Measurements from ENCODE around the gene CYB5R3.

Gene CYB5R3

GRCh38 chr22:42649246-42650099 is at the start of gene CYB5R3:
TSS of gene CYB5R3 (minus strand) at chr22:42649392. CDS start at chr22:42649315, 77 bp downstream.
- DNase-seq (ENCODE audit: low spot score), result peak; percentile 98

GRCh38 chr22:42697542-42698013 is 48.4 kb upstream of the CYB5R3 start:
- peak; percentile 63 for DNase-seq (ENCODE audit: low spot score)

- DNase-seq (ENCODE audit: low spot score), result peak; percentile 7
Measured at GRCh38 chr22:42696331-42696967, 47.3 kb upstream of the CYB5R3 start.

GRCh38 chr22:42695294-42695693 is 46.1 kb upstream of the CYB5R3 start:
- DNase-seq (ENCODE audit: low spot score), result peak; percentile 9

GRCh38 chr22:42693763-42694683 is 44.8 kb upstream of the CYB5R3 start:
- DNase-seq (ENCODE audit: low spot score), result peak; percentile 4

- peak; percentile 9 for DNase-seq (ENCODE audit: low spot score)
Measured at GRCh38 chr22:42693055-42693762, 44.0 kb upstream of the CYB5R3 start.

- no peak for DNase-seq (ENCODE audit: low spot score)
Measured at GRCh38 chr22:42692239-42693054, 43.3 kb upstream of the CYB5R3 start.

GRCh38 chr22:42691440-42691839 is 42.2 kb upstream of the CYB5R3 start:
- DNase-seq (ENCODE audit: low spot score), result no peak

- peak; percentile 81 for DNase-seq (ENCODE audit: low spot score)
Measured at GRCh38 chr22:42688241-42689211, 39.3 kb upstream of the CYB5R3 start.

- DNase-seq (ENCODE audit: low spot score), result no peak
Measured at GRCh38 chr22:42686756-42687491, 37.7 kb upstream of the CYB5R3 start.

GRCh38 chr22:42685941-42686653 is 36.9 kb upstream of the CYB5R3 start:
- peak; percentile 55 for DNase-seq (ENCODE audit: low spot score)

- DNase-seq (ENCODE audit: low spot score), result no peak
Measured at GRCh38 chr22:42684462-42685195, 35.4 kb upstream of the CYB5R3 start.

- no peak for DNase-seq (ENCODE audit: low spot score)
Measured at GRCh38 chr22:42683578-42684283, 34.5 kb upstream of the CYB5R3 start.

- no peak for DNase-seq (ENCODE audit: low spot score)
Measured at GRCh38 chr22:42682113-42682851, 33.1 kb upstream of the CYB5R3 start.

- DNase-seq (ENCODE audit: low spot score), result no peak
Measured at GRCh38 chr22:42680648-42681047, 31.5 kb upstream of the CYB5R3 start.

- no peak for DNase-seq (ENCODE audit: low spot score)
Measured at GRCh38 chr22:42679691-42680090, 30.5 kb upstream of the CYB5R3 start.

Data from iPS-NIHi11 (cell line).